Erythroblast (primary cell): ENCODE data around the gene GPSM1.

Source experiments
- GATA1 ChIP-seq: IDR thresholded peaks from 2 replicates; pipeline ENCODE4 v1.6.1; 2011; ENCODE audit warnings: low read depth, mild to moderate bottlenecking, control low read depth, low read length, moderate library complexity
- POLR2A ChIP-seq: IDR thresholded peaks from 2 replicates; pipeline ENCODE4 v1.6.1; 2011; ENCODE audit warnings: mild to moderate bottlenecking, low read length

DNA sequence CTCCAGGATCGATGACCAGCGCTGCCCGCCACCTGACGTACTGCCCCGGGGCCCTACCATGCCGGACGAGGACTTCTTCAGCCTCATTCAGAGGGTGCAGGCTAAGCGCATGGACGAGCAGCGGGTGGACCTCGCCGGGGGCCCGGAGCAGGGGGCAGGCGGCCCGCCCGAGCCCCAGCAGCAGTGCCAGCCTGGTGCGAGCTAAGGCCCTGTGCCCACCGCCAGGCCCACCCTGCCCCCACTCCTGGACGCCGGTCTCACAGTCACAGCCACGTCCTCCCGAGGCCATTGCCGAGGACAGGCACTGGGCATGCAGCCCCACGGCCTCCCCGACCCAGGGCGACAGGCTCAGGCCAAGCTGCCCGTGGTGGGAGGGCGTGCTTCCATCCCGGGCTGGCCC is 30.7 kb downstream of the GPSM1 start:
- no peak for TF ChIP-seq POLR2A
- no peak for TF ChIP-seq GATA1
